ENCODE data around the gene MYO15B. TPM values are rescaled to one million over a fixed set of nuclear protein-coding genes. Genes with fewer than 3 reads are reported as not detected.

The MYO15B gene
- total and polyA plus RNA-seq, 2 of the 13 experiments (the other 11 are each of a cell fraction or from before 2014, with no cell fraction given), result 2.8 to 8.1 TPM

DNA sequence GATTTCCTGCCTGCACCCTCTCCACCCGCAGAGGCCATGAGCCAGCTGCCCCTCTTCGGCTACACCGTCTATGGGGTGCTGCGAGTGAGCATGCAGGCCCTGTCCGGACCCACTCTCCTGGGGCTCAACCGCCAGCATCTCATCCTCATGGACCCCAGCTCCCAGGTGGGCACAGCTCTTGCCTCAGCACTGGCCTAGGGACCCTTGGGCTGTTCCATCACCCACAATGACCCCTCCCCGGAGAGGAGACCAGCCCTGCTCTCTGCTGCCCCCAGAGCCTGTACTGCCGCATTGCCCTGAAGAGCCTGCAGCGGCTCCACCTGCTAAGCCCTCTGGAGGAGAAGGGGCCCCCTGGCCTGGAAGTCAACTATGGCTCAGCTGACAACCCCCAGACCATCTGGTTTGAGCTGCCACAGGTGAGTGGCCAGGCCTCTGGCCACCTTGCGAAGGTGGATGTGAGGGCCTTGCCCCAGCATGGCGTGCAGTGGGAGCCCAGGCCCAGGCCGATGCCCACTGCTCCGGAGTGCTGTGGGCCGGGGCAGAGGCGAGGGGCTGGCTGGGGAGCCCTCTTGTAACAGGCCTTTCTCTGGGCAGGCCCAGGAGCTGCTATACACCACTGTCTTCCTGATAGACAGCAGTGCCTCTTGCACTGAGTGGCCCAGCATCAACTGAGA, 38.4 kb downstream of the MYO15B start (continued):
- TF ChIP-seq, protein P1, sequence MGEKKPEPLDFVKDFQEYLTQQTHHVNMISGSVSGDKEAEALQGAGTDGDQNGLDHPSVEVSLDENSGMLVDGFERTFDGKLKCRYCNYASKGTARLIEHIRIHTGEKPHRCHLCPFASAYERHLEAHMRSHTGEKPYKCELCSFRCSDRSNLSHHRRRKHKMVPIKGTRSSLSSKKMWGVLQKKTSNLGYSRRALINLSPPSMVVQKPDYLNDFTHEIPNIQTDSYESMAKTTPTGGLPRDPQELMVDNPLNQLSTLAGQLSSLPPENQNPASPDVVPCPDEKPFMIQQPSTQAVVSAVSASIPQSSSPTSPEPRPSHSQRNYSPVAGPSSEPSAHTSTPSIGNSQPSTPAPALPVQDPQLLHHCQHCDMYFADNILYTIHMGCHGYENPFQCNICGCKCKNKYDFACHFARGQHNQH (CRISPR knock-in tag; IDR thresholded peaks at IDR 0.05), result no peak
- TF ChIP-seq RBM39 (IDR thresholded peaks at IDR 0.05; ENCODE audit: low read depth, low read length, poor library complexity, severe bottlenecking) (peak; percentile 90), ZBTB7B (CRISPR knock-in tag; IDR thresholded peaks at IDR 0.05) (peak; percentile 63; the same call in 1 of the 2 replicates), FOSL2 (CRISPR knock-in tag; IDR thresholded peaks at IDR 0.05) (peak; percentile 11; the same call in 1 of the 2 replicates), SMC3 (IDR thresholded peaks at IDR 0.05; ENCODE audit: low read length) (no peak), EZH2 (conservative IDR thresholded peaks at IDR 0.05; ENCODE audit: low read depth, low read length) (no peak)
- TF ChIP-seq, protein P2, sequence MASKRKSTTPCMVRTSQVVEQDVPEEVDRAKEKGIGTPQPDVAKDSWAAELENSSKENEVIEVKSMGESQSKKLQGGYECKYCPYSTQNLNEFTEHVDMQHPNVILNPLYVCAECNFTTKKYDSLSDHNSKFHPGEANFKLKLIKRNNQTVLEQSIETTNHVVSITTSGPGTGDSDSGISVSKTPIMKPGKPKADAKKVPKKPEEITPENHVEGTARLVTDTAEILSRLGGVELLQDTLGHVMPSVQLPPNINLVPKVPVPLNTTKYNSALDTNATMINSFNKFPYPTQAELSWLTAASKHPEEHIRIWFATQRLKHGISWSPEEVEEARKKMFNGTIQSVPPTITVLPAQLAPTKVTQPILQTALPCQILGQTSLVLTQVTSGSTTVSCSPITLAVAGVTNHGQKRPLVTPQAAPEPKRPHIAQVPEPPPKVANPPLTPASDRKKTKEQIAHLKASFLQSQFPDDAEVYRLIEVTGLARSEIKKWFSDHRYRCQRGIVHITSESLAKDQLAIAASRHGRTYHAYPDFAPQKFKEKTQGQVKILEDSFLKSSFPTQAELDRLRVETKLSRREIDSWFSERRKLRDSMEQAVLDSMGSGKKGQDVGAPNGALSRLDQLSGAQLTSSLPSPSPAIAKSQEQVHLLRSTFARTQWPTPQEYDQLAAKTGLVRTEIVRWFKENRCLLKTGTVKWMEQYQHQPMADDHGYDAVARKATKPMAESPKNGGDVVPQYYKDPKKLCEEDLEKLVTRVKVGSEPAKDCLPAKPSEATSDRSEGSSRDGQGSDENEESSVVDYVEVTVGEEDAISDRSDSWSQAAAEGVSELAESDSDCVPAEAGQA (IDR thresholded peaks at IDR 0.05; ENCODE audit: low read depth), result no peak
- TF ChIP-seq, protein P2 (CRISPR knock-in tag; IDR thresholded peaks at IDR 0.05; ENCODE audit: borderline replicate concordance), result no peak
- TF ChIP-seq, protein P3, sequence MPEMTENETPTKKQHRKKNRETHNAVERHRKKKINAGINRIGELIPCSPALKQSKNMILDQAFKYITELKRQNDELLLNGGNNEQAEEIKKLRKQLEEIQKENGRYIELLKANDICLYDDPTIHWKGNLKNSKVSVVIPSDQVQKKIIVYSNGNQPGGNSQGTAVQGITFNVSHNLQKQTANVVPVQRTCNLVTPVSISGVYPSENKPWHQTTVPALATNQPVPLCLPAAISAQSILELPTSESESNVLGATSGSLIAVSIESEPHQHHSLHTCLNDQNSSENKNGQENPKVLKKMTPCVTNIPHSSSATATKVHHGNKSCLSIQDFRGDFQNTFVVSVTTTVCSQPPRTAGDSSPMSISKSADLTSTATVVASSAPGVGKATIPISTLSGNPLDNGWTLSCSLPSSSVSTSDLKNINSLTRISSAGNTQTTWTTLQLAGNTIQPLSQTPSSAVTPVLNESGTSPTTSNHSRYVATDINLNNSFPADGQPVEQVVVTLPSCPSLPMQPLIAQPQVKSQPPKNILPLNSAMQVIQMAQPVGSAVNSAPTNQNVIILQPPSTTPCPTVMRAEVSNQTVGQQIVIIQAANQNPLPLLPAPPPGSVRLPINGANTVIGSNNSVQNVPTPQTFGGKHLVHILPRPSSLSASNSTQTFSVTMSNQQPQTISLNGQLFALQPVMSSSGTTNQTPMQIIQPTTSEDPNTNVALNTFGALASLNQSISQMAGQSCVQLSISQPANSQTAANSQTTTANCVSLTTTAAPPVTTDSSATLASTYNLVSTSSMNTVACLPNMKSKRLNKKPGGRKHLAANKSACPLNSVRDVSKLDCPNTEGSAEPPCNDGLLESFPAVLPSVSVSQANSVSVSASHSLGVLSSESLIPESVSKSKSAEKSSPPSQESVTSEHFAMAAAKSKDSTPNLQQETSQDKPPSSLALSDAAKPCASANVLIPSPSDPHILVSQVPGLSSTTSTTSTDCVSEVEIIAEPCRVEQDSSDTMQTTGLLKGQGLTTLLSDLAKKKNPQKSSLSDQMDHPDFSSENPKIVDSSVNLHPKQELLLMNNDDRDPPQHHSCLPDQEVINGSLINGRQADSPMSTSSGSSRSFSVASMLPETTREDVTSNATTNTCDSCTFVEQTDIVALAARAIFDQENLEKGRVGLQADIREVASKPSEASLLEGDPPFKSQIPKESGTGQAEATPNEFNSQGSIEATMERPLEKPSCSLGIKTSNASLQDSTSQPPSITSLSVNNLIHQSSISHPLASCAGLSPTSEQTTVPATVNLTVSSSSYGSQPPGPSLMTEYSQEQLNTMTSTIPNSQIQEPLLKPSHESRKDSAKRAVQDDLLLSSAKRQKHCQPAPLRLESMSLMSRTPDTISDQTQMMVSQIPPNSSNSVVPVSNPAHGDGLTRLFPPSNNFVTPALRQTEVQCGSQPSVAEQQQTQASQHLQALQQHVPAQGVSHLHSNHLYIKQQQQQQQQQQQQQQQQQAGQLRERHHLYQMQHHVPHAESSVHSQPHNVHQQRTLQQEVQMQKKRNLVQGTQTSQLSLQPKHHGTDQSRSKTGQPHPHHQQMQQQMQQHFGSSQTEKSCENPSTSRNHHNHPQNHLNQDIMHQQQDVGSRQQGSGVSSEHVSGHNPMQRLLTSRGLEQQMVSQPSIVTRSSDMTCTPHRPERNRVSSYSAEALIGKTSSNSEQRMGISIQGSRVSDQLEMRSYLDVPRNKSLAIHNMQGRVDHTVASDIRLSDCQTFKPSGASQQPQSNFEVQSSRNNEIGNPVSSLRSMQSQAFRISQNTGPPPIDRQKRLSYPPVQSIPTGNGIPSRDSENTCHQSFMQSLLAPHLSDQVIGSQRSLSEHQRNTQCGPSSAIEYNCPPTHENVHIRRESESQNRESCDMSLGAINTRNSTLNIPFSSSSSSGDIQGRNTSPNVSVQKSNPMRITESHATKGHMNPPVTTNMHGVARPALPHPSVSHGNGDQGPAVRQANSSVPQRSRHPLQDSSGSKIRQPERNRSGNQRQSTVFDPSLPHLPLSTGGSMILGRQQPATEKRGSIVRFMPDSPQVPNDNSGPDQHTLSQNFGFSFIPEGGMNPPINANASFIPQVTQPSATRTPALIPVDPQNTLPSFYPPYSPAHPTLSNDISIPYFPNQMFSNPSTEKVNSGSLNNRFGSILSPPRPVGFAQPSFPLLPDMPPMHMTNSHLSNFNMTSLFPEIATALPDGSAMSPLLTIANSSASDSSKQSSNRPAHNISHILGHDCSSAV (CRISPR knock-in tag; IDR thresholded peaks at IDR 0.05; ENCODE audit: borderline replicate concordance), result no peak

Data from HepG2 (cell line).